ENCODE results near the gene USP24.

GRCh38 chr1:55154616-55155015 is 60.5 kb downstream of the USP24 start:
- TF ChIP-seq CTCF (IDR thresholded peaks at IDR 0.05; ENCODE audit: low read depth, low read length, poor library complexity, severe bottlenecking) = no peak
- no peak for TF ChIP-seq EZH2phosphoT487 (IDR thresholded peaks at IDR 0.05; ENCODE audit: borderline replicate concordance, low read length)

All from DOHH2 (cell line).